ENCODE data around the gene FAM168B. TPM values are rescaled to one million over a fixed set of nuclear protein-coding genes. Genes with fewer than 3 reads are reported as not detected.
A peak's percentile ranks its signal among the peaks of the same experiment; 100 is the strongest.

The FAM168B gene
- total and polyA plus RNA-seq, 2 of the 13 experiments (the other 11 are each of a cell fraction or from before 2014, with no cell fraction given) = 64.5 to 113 TPM

DNA sequence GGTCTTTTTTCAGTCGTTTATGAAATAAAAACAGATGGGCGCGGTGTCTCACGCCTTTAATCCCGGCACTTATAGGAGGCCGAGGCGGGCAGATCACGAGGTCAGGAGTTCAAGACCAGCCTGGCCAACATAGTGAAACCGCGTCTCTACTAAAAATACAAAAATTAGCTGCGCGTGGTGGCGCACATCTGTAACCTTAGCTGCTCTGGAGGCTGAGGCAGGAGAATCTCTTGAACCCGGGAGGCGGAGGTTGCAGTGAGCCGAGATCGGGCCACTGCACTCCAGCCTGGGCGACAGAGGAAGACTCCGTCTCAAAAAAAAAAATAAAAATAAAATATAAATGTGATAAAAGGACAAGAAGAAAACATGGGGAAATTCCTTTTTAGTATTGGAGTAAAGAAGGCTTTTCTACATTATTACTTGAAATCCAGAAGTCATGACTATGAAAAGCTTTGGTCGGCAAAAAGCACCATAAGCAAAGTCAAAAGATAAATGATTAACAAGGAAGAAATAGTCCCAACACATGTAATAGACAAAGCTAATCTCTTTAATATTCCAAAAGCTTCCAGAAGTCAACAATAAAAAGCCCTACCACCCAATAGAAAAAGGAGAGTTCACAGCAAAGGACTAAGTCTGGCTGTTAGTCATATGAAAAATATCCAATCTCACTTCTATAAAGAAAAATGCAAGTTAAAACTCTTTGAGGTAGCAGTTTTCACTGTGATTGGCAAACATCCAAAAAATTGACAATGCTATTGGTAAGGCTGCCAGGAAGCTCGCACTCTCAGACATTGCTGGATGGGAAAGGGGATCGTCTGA is 1.4 kb upstream of the FAM168B start (continued):
- TF ChIP-seq, protein P1, sequence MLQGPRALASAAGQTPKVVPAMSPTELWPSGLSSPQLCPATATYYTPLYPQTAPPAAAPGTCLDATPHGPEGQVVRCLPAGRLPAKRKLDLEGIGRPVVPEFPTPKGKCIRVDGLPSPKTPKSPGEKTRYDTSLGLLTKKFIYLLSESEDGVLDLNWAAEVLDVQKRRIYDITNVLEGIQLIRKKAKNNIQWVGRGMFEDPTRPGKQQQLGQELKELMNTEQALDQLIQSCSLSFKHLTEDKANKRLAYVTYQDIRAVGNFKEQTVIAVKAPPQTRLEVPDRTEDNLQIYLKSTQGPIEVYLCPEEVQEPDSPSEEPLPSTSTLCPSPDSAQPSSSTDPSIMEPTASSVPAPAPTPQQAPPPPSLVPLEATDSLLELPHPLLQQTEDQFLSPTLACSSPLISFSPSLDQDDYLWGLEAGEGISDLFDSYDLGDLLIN (CRISPR knock-in tag; IDR thresholded peaks at IDR 0.05; ENCODE audit: borderline replicate concordance) = no peak
- TF ChIP-seq, protein P2, sequence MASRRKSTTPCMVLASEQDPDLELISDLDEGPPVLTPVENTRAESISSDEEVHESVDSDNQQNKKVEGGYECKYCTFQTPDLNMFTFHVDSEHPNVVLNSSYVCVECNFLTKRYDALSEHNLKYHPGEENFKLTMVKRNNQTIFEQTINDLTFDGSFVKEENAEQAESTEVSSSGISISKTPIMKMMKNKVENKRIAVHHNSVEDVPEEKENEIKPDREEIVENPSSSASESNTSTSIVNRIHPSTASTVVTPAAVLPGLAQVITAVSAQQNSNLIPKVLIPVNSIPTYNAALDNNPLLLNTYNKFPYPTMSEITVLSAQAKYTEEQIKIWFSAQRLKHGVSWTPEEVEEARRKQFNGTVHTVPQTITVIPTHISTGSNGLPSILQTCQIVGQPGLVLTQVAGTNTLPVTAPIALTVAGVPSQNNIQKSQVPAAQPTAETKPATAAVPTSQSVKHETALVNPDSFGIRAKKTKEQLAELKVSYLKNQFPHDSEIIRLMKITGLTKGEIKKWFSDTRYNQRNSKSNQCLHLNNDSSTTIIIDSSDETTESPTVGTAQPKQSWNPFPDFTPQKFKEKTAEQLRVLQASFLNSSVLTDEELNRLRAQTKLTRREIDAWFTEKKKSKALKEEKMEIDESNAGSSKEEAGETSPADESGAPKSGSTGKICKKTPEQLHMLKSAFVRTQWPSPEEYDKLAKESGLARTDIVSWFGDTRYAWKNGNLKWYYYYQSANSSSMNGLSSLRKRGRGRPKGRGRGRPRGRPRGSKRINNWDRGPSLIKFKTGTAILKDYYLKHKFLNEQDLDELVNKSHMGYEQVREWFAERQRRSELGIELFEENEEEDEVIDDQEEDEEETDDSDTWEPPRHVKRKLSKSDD (CRISPR knock-in tag; IDR thresholded peaks at IDR 0.05; ENCODE audit: low read depth) = no peak

DNA sequence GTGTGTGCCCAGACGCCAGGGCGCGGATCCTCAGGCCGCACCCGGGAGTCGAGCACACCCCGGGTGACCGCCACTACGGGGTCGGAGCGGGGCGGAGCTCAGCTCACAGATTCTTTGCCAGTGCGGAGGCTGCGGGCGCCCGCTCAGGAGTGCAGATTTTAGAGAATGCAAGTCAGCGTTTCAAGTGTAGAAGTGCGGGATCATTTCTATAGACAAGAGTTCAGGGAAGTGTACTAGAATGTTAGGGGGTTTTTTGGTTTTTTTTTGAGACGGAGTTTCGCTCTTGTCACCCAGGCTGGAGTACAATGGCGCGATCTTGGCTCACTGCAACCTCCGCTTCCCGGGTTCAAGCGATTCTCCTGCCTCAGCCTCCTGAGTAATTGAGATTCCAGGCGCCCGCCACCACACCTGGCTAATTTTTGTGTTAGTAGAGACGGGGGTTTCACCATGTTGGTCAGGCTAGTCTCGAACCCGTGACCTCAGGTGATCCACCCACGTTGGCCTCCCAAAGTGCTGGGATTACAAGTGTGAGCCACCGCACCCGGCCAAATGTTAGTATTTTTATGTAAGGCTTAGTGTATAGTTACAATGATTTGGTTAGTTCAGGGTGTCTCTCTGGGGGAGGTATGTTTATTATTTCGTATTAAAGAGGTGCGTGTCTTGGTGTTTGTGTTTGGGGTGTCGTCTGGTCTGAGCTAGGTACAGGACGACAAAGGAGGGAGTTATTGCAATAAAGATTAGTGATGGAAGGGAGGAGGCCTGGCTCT is 619 bp upstream of the FAM168B start:
- Histone ChIP-seq H3K4me2 (ENCODE audit: low read depth, low read length) (peak overlapping the region; percentile 84), H3K27me3 (ENCODE audit: control insufficient read depth in 1 of 2, insufficient read depth in 2 of 2, low read length in 2 of 2) (no peaks in the 10 kb centered on the region; a peak in 1 of 5 replicates), H3K79me2 (ENCODE audit: insufficient read depth, low read length) (peaks cover 35% of the 10 kb centered on the region), H3K27ac (ENCODE audit: extremely low read length, insufficient read depth, low read length) (peak overlapping the region; percentile 97), H3K9ac (ENCODE audit: insufficient read depth, low read depth, low read length) (peak overlapping the region; percentile 99), H2AFZ (ENCODE audit: low read length) (no peak overlapping the region), H3K4me3 (replicated peaks in 1 of 3; ENCODE audit: insufficient read depth in 1 of 3, low read depth in 2 of 3, low read length in 3 of 3) (peak overlapping the region; percentile 68 to 90 (median 79)), H3K4me1 (ENCODE audit: insufficient read depth, low read length) (peaks cover 36% of the 10 kb centered on the region), H3K36me3 (replicated peaks in 1 of 2; ENCODE audit: control insufficient read depth in 1 of 2, insufficient read depth in 2 of 2, low read length in 2 of 2) (peaks cover 0 to 5% of the 10 kb centered on the region in 2 experiments; a peak in 3 of 5 replicates), H3K9me3 (ENCODE audit: low read length) (no peaks in the 10 kb centered on the region), H4K20me1 (ENCODE audit: insufficient read depth, low read length) (peaks cover 8% of the 10 kb centered on the region)
- ATAC-seq = peak; percentile 74
- peak; percentile 63 for DNase-seq (ENCODE audit: low spot score)
- intact Hi-C loops (cut with micrococcal nuclease; ENCODE audit: unreplicated experiment) (loop anchor here (2.0 to 5.0 kb wide), 2 partner anchors 13 to 752 kb away; partner anchors contain the start of gene IMP4), in situ Hi-C loops (cut with HindIII; ENCODE audit: extremely low pct_ligation_motif_present, low pct_unique_long_range_greater_than_20kb) (no loop called here)
- POLR2A ChIA-PET = interaction anchor here (0.7 to 4.8 kb wide), 14 partner anchors 10 to 708 kb away, joined by 3 to 132 read pairs (median 3); partner anchors contain the start of gene PLEKHB2
- BruUV-seq (replicated peaks) = TSS peak; percentile 94
- CTCF ChIA-PET (ENCODE audit: low intra/inter-chr PET ratio, low total read pairs) = no interaction called here
- no peak for FAIRE-seq
- under 1% methylated on average over 37 of the region's 37 CpGs for WGBS (ENCODE audit: low lambda C conversion rate)
- TF ChIP-seq CEBPG (CRISPR knock-in tag; IDR thresholded peaks at IDR 0.05) (no peak), SIX4 (CRISPR knock-in tag; IDR thresholded peaks at IDR 0.05) (no peak; the same call in 1 of the 2 replicates), ZNF24 (IDR thresholded peaks at IDR 0.05) (no peak), HMGA1 (CRISPR knock-in tag; conservative IDR thresholded peaks at IDR 0.05) (no peak), ZNF766 (CRISPR knock-in tag; IDR thresholded peaks at IDR 0.05; ENCODE audit: borderline replicate concordance) (no peak), ZNF264 (CRISPR knock-in tag; IDR thresholded peaks at IDR 0.05) (0 out of 2 replicates have a peak, but pooled peaks have one; percentile 7), ZNF510 (CRISPR knock-in tag; IDR thresholded peaks at IDR 0.05; ENCODE audit: low read depth) (peak; percentile 67; the same call in 1 of the 2 replicates), ZNF839 (CRISPR knock-in tag; IDR thresholded peaks at IDR 0.05; ENCODE audit: borderline replicate concordance) (no peak), RAD21 (CRISPR knock-in tag; IDR thresholded peaks at IDR 0.05) (no peak), SAFB2 (CRISPR knock-in tag; IDR thresholded peaks at IDR 0.05; ENCODE audit: borderline replicate concordance, low read depth) (no peak), HDAC1 (CRISPR knock-in tag; IDR thresholded peaks at IDR 0.05) (peak; percentile 66)
- TF ChIP-seq, protein P3, sequence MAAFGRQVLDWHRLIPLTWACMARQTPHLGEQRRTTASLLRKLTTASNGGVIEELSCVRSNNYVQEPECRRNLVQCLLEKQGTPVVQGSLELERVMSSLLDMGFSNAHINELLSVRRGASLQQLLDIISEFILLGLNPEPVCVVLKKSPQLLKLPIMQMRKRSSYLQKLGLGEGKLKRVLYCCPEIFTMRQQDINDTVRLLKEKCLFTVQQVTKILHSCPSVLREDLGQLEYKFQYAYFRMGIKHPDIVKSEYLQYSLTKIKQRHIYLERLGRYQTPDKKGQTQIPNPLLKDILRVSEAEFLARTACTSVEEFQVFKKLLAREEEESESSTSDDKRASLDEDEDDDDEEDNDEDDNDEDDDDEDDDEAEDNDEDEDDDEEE (CRISPR knock-in tag; IDR thresholded peaks at IDR 0.05) = no peak
- TF ChIP-seq, protein P4, sequence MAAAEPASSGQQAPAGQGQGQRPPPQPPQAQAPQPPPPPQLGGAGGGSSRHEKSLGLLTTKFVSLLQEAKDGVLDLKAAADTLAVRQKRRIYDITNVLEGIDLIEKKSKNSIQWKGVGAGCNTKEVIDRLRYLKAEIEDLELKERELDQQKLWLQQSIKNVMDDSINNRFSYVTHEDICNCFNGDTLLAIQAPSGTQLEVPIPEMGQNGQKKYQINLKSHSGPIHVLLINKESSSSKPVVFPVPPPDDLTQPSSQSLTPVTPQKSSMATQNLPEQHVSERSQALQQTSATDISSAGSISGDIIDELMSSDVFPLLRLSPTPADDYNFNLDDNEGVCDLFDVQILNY (CRISPR knock-in tag; conservative IDR thresholded peaks at IDR 0.05) = no peak

Data from HepG2 (cell line).